A549 (cell line): ENCODE measurements around the gene PGS1. TPM values are rescaled to one million over a fixed set of nuclear protein-coding genes. Genes with fewer than 3 reads are reported as not detected.
A peak's percentile ranks its signal among the peaks of the same experiment; 100 is the strongest.

ENCODE experiments used
- ATAC-seq, 2 experiments: fragments of 200-7000 bp in 1 of 2; fragments of >200 bp in 1 of 2; cut with Nextera tagmentation in 1 of 2; cut with Tn5 transposase in 1 of 2; 3 replicates each; pipeline versions ENCODE4 v1.8.0 to v1.9.1; 2018 to 2020; ENCODE audit warnings: mild to moderate bottlenecking in 1 of 2, moderate library complexity in 1 of 2
- CTCF ChIA-PET: fragments of 300-600 bp; sonication (Branson Sonifier 250); formaldehyde crosslinking; extraction: SDS; loops from one replicate; lab custom pipeline; 2021; ENCODE audit warnings: antibody characterized with exemption, inconsistent platforms; lab: Yijun Ruan, JAX
- POLR2A ChIA-PET: fragments of 350-600 bp; formaldehyde crosslinking; extraction: SDS; loops from one replicate; lab custom pipeline; 2021; ENCODE audit warnings: antibody characterized with exemption, inconsistent platforms; lab: Yijun Ruan, JAX
- DNase-seq, 2 experiments: peaks; one replicate each; pipeline versions ENCODE4 v3.0.0 to v3.0.0-alpha.2; 2011 to 2016; ENCODE audit warnings: low read depth in 1 of 2, low spot score in 1 of 2
- FAIRE-seq: peaks from 2 replicates; lab custom pipeline; 2011; peaks lifted over from hg19 to GRCh38; lab: Jason Lieb, UNC
- H3K27ac ChIP-seq, 2 experiments: fragments of >200 bp; sonication (Bioruptor Twin); formaldehyde crosslinking; 3 replicates each; pipeline ENCODE4 v1.5.1; 2016 to 2017
- H3K4me1 ChIP-seq: fragments of >200 bp; sonication (Bioruptor Twin); formaldehyde crosslinking; 3 replicates; pipeline ENCODE4 v1.6.1; 2016
- H3K4me2 ChIP-seq: fragments of >200 bp; sonication (Bioruptor Twin); formaldehyde crosslinking; 3 replicates; pipeline ENCODE4 v1.6.1; 2016
- H3K4me3 ChIP-seq: fragments of >200 bp; sonication (Bioruptor Twin); formaldehyde crosslinking; 3 replicates; pipeline ENCODE4 v1.5.1; 2016
- H3K9me3 ChIP-seq: fragments of >200 bp; sonication (Bioruptor Twin); formaldehyde crosslinking; 3 replicates; pipeline ENCODE4 v1.6.1; 2016
- BHLHE40 ChIP-seq: IDR thresholded peaks from 2 replicates; pipeline ENCODE4 v1.6.1; 2012; ENCODE audit warnings: low read depth, low read length, inconsistent platforms
- CBX2 ChIP-seq: fragments of 200-600 bp; sonication (generic); IDR thresholded peaks from 2 replicates; pipeline ENCODE4 v1.6.1; 2016; ENCODE audit warnings: low read depth, mild to moderate bottlenecking, borderline replicate concordance
- CBX8 ChIP-seq: fragments of 200-600 bp; sonication (generic); IDR thresholded peaks from 2 replicates; pipeline ENCODE4 v1.6.1; 2016
- CEBPB ChIP-seq, 2 experiments: fragments of >200 bp in 1 of 2; sonication (Bioruptor Twin) in 1 of 2; formaldehyde crosslinking in 1 of 2; IDR thresholded peaks; 2 replicates each; pipeline ENCODE4 v1.6.1; 2012 to 2016
- CHD2 ChIP-seq: fragments of 150-350 bp; IDR thresholded peaks from 2 replicates; pipeline ENCODE4 v1.6.1; 2014; ENCODE audit warnings: low read length; ENCODE audit not compliant: partially characterized antibody
- CHD4 ChIP-seq: fragments of 200-600 bp; sonication (generic); IDR thresholded peaks from 2 replicates; pipeline ENCODE4 v1.6.1; 2016; ENCODE audit warnings: antibody characterized with exemption, mild to moderate bottlenecking, borderline replicate concordance
- EHF ChIP-seq: fragments of 250-450 bp; sonication (Bioruptor Pico); IDR thresholded peaks from 2 replicates; pipeline ENCODE4 v1.5.0; 2020; ENCODE audit warnings: mild to moderate bottlenecking
- ELK1 ChIP-seq: fragments of 150-350 bp; IDR thresholded peaks from 2 replicates; pipeline ENCODE4 v1.6.1; 2014; ENCODE audit warnings: low read depth, mild to moderate bottlenecking, low read length
- ESRRA ChIP-seq: fragments of 150-350 bp; IDR thresholded peaks from 2 replicates; pipeline ENCODE4 v1.6.1; 2014; ENCODE audit warnings: mild to moderate bottlenecking, low read length, borderline replicate concordance
- FOSB ChIP-seq: fragments of 250-450 bp; sonication (Bioruptor Pico); IDR thresholded peaks from 2 replicates; pipeline ENCODE4 v1.5.0; 2020; ENCODE audit warnings: mild to moderate bottlenecking, moderate library complexity
- FOSL2 ChIP-seq, 2 experiments: fragments of 450-650 bp in 1 of 2; fragments of >200 bp in 1 of 2; sonication (Bioruptor Twin) in 1 of 2; formaldehyde crosslinking; IDR thresholded peaks; 2 replicates each; pipeline versions ENCODE4 v1.5.0 to v1.6.1; 2016 to 2020; ENCODE audit warnings: mild to moderate bottlenecking in 1 of 2, moderate library complexity in 1 of 2
- GATA3 ChIP-seq: IDR thresholded peaks from 2 replicates; pipeline ENCODE4 v1.6.1; 2012; ENCODE audit warnings: borderline replicate concordance
- HDAC2 ChIP-seq: fragments of 200-600 bp; sonication (generic); IDR thresholded peaks from 2 replicates; pipeline ENCODE4 v1.6.1; 2016
- HEYL ChIP-seq: fragments of 250-450 bp; sonication (Bioruptor Pico); IDR thresholded peaks from 2 replicates; pipeline ENCODE4 v1.8.0; 2021; ENCODE audit warnings: mild to moderate bottlenecking, moderate library complexity
- HOXA7 ChIP-seq: fragments of 250-450 bp; sonication (Bioruptor Pico); IDR thresholded peaks from 2 replicates; pipeline ENCODE4 v1.5.0; 2020; ENCODE audit warnings: mild to moderate bottlenecking, moderate library complexity
- HOXB13 ChIP-seq: fragments of 250-450 bp; sonication (Bioruptor Pico); IDR thresholded peaks from 2 replicates; pipeline ENCODE4 v1.5.0; 2020; ENCODE audit warnings: low read depth, mild to moderate bottlenecking, moderate library complexity
- HOXB5 ChIP-seq: fragments of 250-450 bp; sonication (Bioruptor Pico); IDR thresholded peaks from 2 replicates; pipeline ENCODE4 v1.5.0; 2020; ENCODE audit warnings: mild to moderate bottlenecking, moderate library complexity
- JUN ChIP-seq, 2 experiments: fragments of >200 bp; sonication (Bioruptor Twin); formaldehyde crosslinking; IDR thresholded peaks; 2 replicates in 1 of 2; 3 replicates in 1 of 2; pipeline ENCODE4 v1.6.1; 2016 to 2017
- KDM1A ChIP-seq: fragments of 200-600 bp; sonication (generic); IDR thresholded peaks from 2 replicates; pipeline ENCODE4 v1.6.1; 2016; ENCODE audit warnings: low read depth, mild to moderate bottlenecking
- KDM5A ChIP-seq: fragments of 200-600 bp; sonication (generic); IDR thresholded peaks from 2 replicates; pipeline ENCODE4 v1.6.1; 2016; ENCODE audit warnings: antibody characterized with exemption, mild to moderate bottlenecking
- MAFK ChIP-seq: fragments of 450-650 bp; IDR thresholded peaks from 2 replicates; pipeline ENCODE4 v1.6.1; 2014; ENCODE audit not compliant: partially characterized antibody
- MAZ ChIP-seq: fragments of 150-350 bp; IDR thresholded peaks from 2 replicates; pipeline ENCODE4 v1.6.1; 2014; ENCODE audit warnings: antibody characterized with exemption, low read depth, low read length, borderline replicate concordance
- MYC ChIP-seq: IDR thresholded peaks from 2 replicates; pipeline ENCODE4 v1.6.1; 2012; ENCODE audit warnings: mild to moderate bottlenecking, inconsistent platforms, low read length, improper control_type of control experiment, borderline replicate concordance
- NFE2L2 ChIP-seq: fragments of 150-350 bp; conservative IDR thresholded peaks from 2 replicates; pipeline ENCODE4 v1.6.1; 2014; ENCODE audit warnings: low read length
- PBX3 ChIP-seq: IDR thresholded peaks from 2 replicates; pipeline ENCODE4 v1.6.1; 2012
- PHF8 ChIP-seq: fragments of 200-600 bp; sonication (generic); IDR thresholded peaks from 2 replicates; pipeline ENCODE4 v1.6.1; 2016; ENCODE audit warnings: low read depth, mild to moderate bottlenecking, antibody characterized with exemption, moderate library complexity, borderline replicate concordance
- POLR2A ChIP-seq: IDR thresholded peaks from 2 replicates; pipeline ENCODE4 v1.6.1; 2012; ENCODE audit warnings: mild to moderate bottlenecking, low read length
- POLR2AphosphoS2 ChIP-seq: conservative IDR thresholded peaks from 2 replicates; pipeline ENCODE4 v1.6.1; 2012; ENCODE audit warnings: low read length, improper control_type of control experiment, inconsistent platforms
- RARB ChIP-seq: fragments of 250-450 bp; sonication (Bioruptor Pico); IDR thresholded peaks from 2 replicates; pipeline ENCODE4 v1.8.0; 2021; ENCODE audit warnings: mild to moderate bottlenecking, moderate library complexity
- RFX5 ChIP-seq: fragments of 450-650 bp; IDR thresholded peaks from 2 replicates; pipeline ENCODE4 v1.7.1; 2014; ENCODE audit warnings: antibody characterized with exemption, mild to moderate bottlenecking, moderate library complexity
- RNF2 ChIP-seq: fragments of 200-600 bp; sonication (generic); IDR thresholded peaks from 2 replicates; pipeline ENCODE4 v1.6.1; 2016; ENCODE audit warnings: low read depth, mild to moderate bottlenecking, antibody characterized with exemption, moderate library complexity, borderline replicate concordance
- SREBF2 ChIP-seq: fragments of 450-650 bp; IDR thresholded peaks from 2 replicates; pipeline ENCODE4 v1.6.1; 2014; ENCODE audit warnings: mild to moderate bottlenecking, moderate library complexity
- TFCP2L1 ChIP-seq: fragments of 250-450 bp; sonication (Bioruptor Pico); IDR thresholded peaks from 2 replicates; pipeline ENCODE4 v1.5.0; 2021; ENCODE audit warnings: mild to moderate bottlenecking
- ZC3H11A ChIP-seq: fragments of 450-650 bp; IDR thresholded peaks from 2 replicates; pipeline ENCODE4 v1.6.1; 2014; ENCODE audit warnings: antibody characterized with exemption, mild to moderate bottlenecking
- ZSCAN20 ChIP-seq: fragments of 250-450 bp; sonication (Bioruptor Pico); IDR thresholded peaks from 2 replicates; pipeline ENCODE4 v1.8.0; 2022; ENCODE audit warnings: mild to moderate bottlenecking, moderate library complexity
- WGBS: methylation state at CpG from one replicate; pipeline ENCODE4 v1.1.6; 2017; ENCODE audit errors: missing lambda C conversion rate; 5-methylcytosine and 5-hydroxymethylcytosine counted together
- polyA plus RNA-seq, 4 experiments: library from polyadenylated mRNA; depleted of rRNA in 3 of 4; stranded (reverse); fragments of >200 nt; fragmentation: RNase III in 1 of 4; extraction: RNeasy Plus Mini Kit Qiagen cat#74134 plus additional on column Dnase treatment in 1 of 4; gene quantifications; 2 replicates in 3 of 4; 3 replicates in 1 of 4; pipeline ENCODE4 v1.2.3, GENCODE V29; 2011 to 2017
- TF ChIP-seq, protein P1 (sequence below): fragments of 250-450 bp; sonication (Bioruptor Pico); IDR thresholded peaks from 2 replicates; pipeline ENCODE4 v1.5.0; 2021; ENCODE audit warnings: mild to moderate bottlenecking, moderate library complexity, borderline replicate concordance
- TF ChIP-seq, protein P2 (sequence below): IDR thresholded peaks from 2 replicates; pipeline ENCODE4 v1.6.1; 2012; ENCODE audit warnings: low read depth, borderline replicate concordance

PGS1 gene
- polyA plus RNA-seq, 2 of the 4 experiments (the other 2 are of a cell fraction), result 23.7 to 29.5 TPM

DNA sequence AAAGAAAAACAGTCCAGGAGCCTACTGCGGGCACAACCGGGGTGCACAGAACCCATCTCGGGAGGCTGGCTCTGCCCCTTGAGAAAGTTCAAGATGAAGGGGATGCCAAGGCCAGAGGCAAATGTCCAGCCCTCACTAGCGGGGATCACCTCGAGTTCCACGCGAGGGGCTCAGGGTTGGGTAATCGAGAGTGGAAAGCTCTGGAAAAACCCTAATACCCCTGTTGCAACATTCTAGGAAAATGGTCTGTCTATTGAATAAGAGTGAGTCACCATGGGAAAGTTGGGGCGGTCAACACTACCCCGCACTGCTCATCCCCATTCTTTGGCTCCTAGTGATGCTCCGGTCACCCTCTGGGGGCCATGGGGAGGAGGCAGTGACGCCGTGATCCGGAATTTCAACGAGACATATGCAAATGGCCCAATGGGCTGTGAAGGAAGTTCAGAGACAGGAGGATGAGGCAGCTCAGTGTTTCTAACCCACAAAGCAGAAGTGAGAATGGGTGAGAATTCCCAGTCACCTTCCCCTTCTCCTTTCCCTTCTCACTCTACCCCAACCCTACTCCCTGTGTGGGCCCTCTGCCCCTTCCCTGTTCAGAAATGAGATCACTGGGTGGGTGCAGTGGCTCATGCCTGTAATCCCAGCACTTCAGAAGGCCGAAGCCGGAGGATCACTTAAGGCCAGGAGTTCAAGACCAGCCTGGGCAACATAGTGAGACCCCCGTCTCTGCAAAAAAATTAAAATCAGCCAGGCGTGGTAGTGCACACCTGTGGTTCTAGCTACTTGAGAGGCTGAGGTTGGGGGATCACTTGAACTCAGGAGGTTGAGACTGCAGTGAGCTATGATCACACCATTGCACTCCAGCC is 41.0 kb upstream of the PGS1 start:
- POLR2A ChIA-PET, result interaction anchor here (0.6 to 4.9 kb wide), 4 partner anchors 22 to 64 kb away, joined by 5 to 25 read pairs (median 10); partner anchors contain the start of gene SOCS3
- Histone ChIP-seq H3K4me1 (peaks cover 90% of the 10 kb centered on the region), H3K4me3 (0 out of 3 replicates have a peak overlapping the region, but pooled peaks have one; percentile 9), H3K9me3 (no peaks in the 10 kb centered on the region), H3K4me2 (peak overlapping the region; percentile 72), H3K27ac (peak overlapping the region; percentile 76 to 97)
- CTCF ChIA-PET, result interaction anchor here (1.4 to 4.9 kb wide), 5 partner anchors 9 to 85 kb away, joined by 3 to 49 read pairs (median 32); no protein-coding TSS in a partner anchor
- ATAC-seq (peak; percentile 72 to 74), FAIRE-seq (peak; percentile 28), DNase-seq (peak; percentile 94 to 96)
- WGBS, result 20% methylated on average over 19 of the region's 19 CpGs
- TF ChIP-seq FOSB (CRISPR knock-in tag) (no peak), RARB (peak; percentile 51; the same call in 1 of the 2 replicates), MYC (peak; percentile 57; the same call in 1 of the 2 replicates), MAZ (peak; percentile 77; the same call in 1 of the 2 replicates), CBX2 (no peak), SREBF2 (no peak), HOXA7 (CRISPR knock-in tag) (no peak; the same call in 1 of the 2 replicates), KDM5A (no peak), HDAC2 (no peak), JUN (IDR thresholded peaks at IDR 0.05) (peak; percentile 63 to 91; a peak in 4 of 5 replicates), CHD2 (no peak), KDM1A (no peak), PBX3 (peak; percentile 31; the same call in 1 of the 2 replicates), HEYL (CRISPR knock-in tag) (peak; percentile 78; the same call in 1 of the 2 replicates), HOXB13 (CRISPR knock-in tag) (no peak), CEBPB (IDR thresholded peaks at IDR 0.05) (peak; percentile 95 to 98), ZC3H11A (no peak), ELK1 (no peak), RNF2 (no peak), NFE2L2 (no peak), POLR2A (no peak), PHF8 (no peak), ESRRA (no peak), GATA3 (peak; percentile 87; the same call in 1 of the 2 replicates), FOSL2 (IDR thresholded peaks at IDR 0.05) (peak; percentile 95), FOSL2 (CRISPR knock-in tag; IDR thresholded peaks at IDR 0.05) (peak; percentile 98), TFCP2L1 (CRISPR knock-in tag) (no peak), POLR2AphosphoS2 (no peak), EHF (0 out of 2 replicates have a peak, but pooled peaks have one; percentile 28), RFX5 (peak; percentile 30; the same call in 1 of the 2 replicates), BHLHE40 (no peak), ZSCAN20 (CRISPR knock-in tag) (no peak), MAFK (no peak), CHD4 (no peak), HOXB5 (CRISPR knock-in tag) (peak; percentile 64; the same call in 1 of the 2 replicates), CBX8 (no peak)
- TF ChIP-seq, protein P1, sequence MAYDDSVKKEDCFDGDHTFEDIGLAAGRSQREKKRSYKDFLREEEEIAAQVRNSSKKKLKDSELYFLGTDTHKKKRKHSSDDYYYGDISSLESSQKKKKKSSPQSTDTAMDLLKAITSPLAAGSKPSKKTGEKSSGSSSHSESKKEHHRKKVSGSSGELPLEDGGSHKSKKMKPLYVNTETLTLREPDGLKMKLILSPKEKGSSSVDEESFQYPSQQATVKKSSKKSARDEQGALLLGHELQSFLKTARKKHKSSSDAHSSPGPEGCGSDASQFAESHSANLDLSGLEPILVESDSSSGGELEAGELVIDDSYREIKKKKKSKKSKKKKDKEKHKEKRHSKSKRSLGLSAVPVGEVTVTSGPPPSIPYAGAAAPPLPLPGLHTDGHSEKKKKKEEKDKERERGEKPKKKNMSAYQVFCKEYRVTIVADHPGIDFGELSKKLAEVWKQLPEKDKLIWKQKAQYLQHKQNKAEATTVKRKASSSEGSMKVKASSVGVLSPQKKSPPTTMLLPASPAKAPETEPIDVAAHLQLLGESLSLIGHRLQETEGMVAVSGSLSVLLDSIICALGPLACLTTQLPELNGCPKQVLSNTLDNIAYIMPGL (CRISPR knock-in tag), result no peak
- TF ChIP-seq, protein P2, sequence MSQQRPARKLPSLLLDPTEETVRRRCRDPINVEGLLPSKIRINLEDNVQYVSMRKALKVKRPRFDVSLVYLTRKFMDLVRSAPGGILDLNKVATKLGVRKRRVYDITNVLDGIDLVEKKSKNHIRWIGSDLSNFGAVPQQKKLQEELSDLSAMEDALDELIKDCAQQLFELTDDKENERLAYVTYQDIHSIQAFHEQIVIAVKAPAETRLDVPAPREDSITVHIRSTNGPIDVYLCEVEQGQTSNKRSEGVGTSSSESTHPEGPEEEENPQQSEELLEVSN, result peak; percentile 54; the same call in 1 of the 2 replicates
